GM18502 (cell line): Measurements from ENCODE around the gene EPHA4.
A peak's percentile ranks its signal among the peaks of the same experiment; 100 is the strongest.

Experiments
- ATAC-seq: cut with Tn5 transposase; IDR thresholded peaks from one replicate; pipeline ENCODE4 v1.9.1; 2021; ENCODE audit warnings: mild to moderate bottlenecking; ENCODE audit not compliant: unreplicated experiment, poor library complexity

The EPHA4 gene

DNA sequence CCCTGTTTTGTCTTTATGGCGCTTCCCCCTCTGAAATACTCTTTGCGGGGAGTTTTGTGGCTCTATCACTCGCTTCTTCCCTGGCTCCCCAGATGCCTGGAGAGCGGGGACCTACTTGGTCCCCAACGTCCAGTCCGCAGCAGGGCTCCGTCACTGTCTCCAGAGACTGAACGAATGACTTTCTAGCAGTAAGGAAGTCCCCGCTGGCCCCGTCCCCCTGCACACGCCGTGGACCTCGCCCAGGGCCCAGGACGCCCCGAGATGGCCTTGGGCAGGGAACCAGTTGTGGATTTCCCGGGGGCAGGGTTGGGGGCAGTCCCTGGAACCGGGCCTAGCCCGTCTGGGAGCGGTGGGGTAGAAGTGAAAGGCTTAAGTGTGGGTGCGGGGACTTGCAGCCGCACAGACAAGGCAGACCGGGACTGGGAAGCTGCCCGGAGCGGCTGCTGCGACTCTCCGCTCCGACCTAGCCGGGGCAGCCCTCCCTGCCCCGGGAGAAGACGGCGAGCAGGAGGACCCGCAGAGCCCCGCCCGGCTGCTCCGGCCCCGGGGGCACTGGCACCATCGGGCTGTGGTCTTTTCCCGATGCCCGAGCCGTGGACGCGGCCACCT, 821 bp upstream of the EPHA4 start:
- ATAC-seq, result peak; percentile 32

DNA sequence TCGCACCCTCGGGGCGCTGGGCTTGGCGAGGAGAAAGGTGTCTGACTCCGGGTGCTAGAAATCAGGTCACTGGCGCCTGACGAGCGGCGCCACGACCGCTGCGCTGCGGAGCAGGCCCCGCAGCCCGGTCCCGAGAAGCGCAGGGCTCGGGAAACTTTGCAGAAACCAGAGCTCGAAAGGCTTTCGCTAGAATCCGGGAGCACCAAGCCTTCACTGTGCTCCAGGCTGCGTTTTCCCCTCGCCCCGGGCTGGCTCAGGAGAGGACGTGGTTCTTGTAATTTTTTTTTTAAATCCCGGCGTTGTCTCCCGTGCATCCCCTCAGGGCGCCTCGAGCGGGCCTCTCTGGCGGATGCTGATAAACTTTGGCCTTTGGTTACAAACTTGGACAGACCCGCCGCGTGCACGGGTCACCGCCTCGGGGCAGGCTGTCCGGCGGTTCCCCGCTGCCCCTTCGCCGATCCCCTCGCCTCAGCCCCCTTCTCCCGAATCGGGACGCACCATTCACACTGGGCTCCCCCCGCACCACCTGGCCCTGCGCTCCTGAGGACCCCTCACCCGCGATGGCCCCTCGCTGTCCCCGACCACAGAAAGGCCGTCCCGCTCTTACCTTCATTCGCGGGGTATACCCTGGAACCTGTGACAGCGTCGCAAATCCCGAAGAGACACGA, 419 bp downstream of the EPHA4 start:
- peak; percentile 13 for ATAC-seq

DNA sequence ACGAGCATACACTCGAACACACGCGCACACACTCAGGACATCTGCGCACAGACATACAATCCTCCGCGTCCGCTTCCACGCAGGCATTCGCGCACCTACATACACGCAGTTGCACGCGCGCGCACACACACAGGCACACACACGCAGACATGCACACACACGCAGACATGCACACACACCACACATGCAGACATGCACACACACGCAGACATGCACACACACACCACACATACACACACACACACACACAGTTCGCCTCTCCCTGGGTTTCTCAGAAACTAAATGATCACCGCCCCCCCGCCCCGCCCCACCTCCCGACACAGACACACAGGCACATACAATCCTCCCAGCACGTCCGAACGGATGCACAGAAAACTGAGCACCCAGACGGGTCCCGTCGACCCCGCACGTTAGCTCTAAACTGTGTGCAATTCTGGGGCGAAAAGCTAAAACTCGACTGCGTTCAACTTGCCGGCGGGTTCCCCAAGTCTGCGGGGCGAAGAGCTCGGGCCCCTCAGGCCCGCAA, 1.0 kb downstream of the EPHA4 start:
- no peak for ATAC-seq

DNA sequence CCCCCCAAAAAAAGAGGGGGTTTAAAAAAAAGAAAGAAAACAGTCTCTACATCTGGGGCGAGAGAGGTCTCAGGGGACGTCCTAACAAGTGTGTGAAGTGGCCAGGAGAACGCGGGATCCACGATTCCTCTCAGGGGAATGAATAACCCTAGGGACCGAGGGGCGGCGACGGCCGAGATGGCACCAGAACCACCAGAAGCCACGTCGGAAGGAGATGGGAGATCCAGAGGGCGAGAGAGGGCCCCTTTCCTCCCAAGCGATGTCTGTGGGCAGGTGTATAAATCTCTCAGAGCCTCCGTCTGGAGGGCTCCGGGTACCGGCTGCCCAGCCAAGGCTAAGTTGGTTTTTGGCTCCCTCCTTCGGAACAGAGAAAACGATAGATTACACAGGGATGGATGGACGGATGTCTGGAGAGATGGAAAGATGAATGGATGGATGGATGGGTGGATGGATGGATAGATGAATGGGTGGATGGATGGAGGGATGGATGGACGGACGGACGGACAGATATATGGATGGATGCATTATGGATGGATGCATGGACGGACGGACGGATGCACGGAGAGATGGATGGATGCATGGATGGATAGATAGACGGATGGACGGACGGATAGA, 1.7 kb downstream of the EPHA4 start:
- no peak for ATAC-seq

DNA sequence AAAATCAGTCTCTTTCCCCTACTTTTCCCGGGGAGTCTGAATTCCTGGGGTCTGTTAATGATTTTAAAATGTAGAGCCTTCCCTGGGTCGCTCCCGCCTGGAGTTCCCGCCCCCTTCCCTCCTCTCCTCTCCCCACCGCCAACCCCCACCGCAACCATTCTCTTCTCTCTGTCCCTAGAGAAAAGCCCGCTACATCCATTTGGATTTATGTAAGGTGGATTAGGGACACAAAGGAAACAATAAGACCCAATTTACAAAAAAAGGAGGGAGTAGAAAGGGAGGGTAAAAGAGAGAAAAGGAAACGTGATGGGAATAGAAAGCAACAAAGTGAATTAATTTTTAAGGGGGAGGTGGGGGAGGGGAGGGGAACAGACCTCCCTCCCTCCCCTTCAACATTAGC, 2.2 kb downstream of the EPHA4 start:
- ATAC-seq, result no peak

DNA sequence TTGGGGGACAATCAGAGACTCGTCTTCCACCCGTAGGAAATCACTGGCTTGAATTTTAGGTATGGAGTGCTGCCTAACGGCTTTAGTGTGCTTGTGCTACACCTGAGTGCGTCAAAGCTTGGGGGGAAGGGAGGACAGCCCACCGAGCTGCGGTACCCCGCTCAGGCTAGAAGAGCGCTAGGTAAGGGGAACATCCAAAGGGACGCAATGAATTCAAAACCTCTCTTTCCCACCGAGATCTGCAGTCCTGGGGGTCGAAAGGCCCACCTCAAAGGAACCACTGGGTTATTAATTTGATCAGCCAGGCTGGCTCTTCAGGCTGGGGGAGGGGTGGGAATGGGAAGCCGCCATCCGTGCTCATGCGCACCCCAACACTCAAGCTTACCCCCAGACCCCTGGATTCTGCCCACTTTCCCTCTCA, 2.7 kb downstream of the EPHA4 start:
- no peak for ATAC-seq

DNA sequence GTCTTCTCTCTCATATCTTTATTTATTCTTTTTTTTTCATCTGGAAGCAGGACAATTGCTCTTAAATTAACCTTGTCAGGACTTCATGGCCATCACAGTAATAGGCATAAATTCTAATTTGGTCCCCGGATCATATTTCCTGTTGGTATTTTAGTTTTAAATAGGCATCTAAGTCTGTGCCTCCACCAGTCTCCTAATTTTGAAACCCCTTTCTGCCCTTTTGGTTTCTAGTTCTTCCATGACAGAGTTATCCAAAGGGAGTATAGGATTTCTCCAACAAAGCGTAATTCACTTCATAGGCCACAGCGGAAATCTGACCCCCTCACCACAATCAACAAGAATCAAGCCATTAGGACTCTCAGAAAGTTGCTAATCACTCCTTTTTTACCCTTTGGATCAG, 3.8 kb downstream of the EPHA4 start:
- ATAC-seq, result no peak

DNA sequence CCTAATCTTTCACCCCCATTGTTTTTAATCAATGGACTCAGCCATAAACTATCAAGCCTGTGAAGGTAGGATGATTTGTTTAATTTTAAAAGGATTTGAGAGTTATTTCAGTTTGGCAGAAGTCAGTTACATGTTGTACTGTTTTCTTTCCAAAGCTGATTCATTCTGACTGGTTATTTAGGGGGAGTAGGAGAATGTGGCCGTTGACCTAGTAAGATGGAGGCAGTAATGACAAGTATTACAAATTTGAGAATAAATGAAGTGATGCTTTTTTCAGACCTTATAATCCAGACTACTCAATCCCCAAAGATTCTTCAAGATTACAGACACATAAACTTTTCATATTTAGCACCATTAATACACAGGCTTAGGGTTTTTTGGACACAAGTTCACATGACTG, 4.3 kb downstream of the EPHA4 start:
- no peak for ATAC-seq

DNA sequence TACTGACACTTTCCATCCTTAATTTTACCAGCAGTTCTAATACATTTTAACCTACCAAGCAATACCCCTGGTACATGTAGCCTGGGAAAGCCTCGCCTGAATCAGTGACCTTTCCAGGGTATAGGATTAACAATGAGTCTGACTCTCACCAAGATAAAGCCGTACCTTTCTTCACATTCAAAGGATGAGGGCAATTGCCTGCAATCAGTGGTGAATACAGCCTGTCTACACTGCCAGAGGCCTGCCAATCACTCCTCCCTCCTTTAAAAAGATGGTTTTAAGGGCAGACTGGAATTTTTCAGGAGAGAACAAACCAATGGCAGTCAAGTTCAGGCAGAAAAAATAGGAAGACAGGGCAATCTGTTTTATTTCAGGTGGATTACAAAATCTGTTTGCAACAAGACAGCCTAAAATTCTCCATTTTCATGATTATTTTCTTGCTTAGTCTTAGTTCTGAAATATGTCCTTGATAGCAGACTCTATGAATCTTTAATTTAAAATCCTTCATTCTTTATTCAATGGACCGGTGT, 4.8 kb downstream of the EPHA4 start:
- no peak for ATAC-seq

DNA sequence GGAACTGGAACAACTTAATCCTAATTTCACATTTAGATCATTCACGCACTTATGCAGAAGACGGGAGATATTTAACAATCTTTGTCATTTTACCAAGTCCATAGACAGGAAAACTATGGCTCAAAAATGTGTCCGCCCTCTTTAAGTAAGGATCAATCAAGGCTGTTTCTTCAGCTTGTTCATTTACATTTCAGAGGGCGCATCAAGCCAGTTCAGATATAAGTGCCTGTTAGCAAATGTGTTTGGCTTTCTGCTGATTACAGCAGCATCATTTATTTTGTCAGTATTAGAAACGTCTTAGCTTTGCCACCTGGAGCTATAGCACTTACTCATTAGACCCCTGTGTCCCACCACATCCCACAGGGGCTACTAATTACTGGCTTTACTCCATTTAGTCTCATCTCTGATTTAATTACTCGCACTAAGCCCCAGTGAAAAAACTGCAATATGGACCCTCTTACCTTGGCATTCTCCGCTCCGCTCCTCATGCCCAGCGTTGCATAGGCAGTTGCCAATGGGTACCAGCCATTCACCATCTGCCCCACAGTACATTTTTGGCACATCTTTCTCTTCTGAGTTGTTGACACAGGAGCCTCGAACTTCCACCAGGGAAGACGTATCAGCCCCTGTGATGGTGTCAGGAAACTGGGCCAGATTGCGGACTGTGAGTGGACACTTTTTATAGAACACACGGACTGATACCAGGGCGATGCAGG, 8.7 kb downstream of the EPHA4 start:
- no peak for ATAC-seq

DNA sequence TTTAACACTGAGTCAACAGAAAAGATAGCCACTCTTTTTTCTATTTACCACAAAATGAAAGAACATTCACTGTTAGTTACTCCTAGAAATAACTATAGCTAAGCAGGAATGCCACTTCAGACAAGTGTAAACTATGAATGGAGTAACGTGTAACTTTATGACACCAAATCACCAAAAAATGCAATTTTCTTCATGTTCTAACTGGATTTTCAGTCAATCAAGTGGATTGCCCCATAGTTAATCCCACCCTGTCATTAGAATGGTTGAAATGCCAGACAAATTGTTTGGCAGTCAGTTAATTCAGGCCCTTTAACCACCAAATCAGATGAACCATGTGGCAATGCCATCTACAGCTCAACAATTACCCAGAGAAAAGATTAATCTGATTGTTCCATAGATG, 9.9 kb downstream of the EPHA4 start:
- ATAC-seq, result no peak

DNA sequence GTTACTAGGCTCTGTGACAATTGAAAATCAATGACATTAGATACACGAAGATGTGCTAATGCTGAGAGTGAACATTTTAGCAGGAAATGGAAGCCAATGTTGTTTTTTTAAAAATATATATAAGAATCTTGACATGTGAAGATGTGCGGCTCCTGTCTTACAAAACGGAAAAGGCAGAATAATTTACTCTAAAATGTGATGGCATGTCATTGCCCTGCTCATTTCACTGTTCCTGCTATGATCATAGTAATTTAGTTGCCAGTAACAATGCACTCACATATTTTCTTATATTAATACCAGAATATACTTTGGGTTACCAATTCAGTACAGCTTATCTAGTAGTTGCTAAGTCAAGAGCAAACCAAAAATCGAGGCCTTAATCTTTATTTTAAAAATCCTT, 10.3 kb downstream of the EPHA4 start:
- ATAC-seq, result no peak

DNA sequence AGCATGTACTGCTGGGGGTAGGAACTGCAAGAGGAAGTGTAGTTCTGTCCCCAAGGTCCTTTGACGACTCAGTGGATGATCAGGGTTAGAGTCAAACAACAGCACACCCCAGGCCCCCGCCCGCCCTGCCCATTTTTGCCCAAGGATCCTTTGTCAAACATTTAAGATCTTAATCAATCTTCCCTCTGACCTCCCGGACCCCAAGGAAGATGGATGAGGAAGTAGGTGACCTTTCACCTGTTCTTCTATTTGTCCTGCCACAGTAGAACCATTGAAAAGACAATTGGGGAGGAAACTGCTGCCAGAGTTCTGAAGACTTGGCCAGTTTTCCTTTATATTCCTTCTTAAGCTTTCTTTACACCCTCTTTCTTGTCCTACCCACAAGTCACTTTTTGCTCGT, 12.1 kb downstream of the EPHA4 start:
- ATAC-seq, result no peak

DNA sequence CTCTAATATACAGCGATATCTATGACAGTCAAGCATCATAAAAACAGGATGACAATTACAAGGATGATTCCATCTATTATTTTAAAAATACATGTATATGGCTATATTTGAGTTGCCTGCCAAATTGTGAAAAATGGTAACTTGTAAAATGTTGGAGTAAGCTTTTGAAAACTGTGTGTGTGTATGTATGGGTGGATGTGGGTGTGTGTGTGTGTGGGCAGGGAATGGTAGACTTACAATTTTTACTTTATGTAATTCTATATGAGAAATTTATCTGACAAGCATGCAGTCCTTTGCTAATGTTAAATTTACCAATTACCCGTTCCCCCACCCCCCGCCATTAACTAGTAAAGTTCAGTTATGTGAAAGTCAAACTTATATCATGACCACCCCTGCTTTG, 14.0 kb downstream of the EPHA4 start:
- ATAC-seq, result no peak

DNA sequence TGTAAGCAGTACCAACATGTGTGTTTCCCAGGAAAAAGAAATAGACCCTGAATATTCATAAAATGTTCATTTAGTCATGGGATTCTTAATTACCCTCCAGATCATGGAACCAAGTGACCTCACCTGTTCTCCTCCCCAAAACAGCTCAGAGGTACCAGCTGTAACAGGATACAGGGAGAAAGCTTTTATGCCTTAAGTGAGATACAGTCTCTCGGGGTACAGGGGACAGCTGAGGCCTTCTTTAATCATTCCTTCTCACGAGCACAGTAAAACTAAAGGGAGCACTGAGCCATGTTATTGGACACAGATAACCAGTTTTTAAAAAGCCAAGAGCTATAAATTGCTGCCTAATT, 16.6 kb downstream of the EPHA4 start:
- ATAC-seq, result peak; percentile 46

DNA sequence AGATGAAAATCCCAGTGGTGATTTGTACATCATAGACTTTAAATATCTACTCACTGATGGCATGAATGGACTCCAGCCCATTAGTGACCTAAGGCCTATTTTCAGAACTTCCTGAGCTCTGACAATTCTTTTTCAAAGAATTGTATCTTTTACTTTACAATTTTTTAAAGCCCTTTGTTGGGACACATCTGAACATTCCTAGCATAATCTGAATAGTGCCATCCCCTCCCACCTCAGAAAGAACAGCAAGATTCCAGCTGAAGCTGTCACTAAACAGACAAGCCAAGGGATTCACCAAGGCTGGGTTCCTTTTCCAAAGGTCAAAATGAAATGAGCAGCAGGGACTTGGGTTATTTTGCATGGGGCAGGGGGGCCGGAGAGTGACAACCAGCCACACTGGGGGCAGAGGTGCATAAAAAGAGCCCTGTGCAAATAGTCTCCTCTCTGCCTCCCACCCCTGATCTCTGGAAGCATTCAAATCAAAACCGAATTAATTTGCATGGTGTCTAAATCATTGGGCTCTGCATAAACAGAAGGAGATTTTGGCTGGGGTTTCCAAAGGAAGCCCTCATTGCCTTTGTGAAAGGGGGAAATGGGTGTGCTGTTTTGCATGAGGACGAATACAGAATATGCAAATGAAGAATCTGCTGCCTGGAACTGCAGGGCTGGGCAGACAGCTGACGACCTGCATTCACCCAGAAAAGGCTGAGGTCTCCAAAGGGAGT, 17.2 kb downstream of the EPHA4 start:
- peak; percentile 99 for ATAC-seq

DNA sequence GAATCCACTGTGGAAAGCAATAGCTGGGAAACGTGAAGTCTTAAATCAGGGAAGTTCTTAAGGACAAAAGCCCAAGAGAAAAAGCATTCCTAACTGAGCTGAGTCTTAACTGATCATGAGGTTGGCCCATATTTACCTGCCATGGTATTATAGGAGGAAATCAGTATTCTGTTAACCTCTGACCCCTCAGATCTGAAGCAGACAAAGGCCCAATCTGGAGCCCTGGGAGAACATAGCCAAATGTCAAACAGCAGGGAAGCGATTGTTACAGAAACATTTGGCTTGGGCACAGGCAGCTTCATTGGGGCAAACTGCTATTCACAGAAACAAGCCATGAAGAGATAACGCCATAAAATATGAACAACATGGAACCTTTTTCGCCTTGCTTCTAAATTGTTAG, 18.8 kb downstream of the EPHA4 start:
- no peak for ATAC-seq

DNA sequence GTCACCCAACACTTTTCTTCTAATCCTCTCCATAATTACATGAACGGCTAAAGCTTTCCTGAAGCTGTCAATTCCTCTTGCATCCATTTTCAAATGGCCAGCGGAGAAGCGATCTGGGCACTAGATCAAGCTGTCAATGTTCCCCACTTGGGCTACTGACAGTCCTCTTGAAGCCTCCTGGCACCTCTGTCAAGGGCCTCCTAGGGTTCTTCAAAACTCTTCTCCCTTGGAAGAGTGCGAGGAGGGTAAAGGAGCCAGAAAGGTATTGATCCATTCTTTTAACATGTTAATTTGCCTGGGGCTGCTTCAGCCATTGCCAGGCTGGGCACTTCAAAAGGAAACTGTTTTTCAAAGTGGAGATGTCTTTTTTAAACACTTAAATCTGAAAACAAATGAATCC, 19.8 kb downstream of the EPHA4 start:
- no peak for ATAC-seq

DNA sequence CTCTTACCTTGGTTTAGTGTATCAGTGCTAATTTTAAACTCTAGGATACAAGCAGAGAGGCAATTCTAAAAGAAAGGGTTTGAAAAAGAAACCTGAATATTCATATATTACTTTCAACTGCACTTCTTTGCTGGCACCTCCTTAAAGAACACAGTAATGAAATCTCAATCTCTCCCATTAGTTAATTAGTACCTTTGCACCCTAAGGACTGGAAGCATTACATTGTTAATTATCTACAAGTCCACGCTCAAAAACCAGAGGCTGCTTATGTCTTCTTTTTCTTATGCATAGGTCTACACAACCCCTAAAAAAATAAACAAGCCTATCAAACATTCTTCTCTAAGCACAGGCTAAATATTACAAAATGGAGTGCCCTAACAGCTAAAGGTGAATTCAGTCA, 20.2 kb downstream of the EPHA4 start:
- ATAC-seq, result no peak

DNA sequence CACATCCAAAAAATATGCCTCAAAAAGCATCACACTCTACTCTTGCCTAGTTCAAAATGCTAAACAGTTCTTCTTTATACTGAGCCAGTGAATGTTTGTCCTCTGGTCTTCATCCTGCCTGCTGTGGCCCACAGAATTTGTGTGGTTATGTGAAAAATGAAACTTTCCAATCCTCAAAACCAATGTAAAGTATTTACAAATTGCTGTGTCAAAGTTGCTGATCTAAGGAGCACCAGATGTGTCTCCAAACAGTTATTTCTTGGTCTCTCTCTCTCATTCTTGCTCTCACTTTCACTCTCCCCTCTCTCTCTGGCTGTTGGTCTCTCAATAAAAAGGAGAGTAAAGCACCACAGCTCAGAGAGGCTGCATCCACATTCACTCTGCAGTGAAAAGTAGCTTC, 23.0 kb downstream of the EPHA4 start:
- ATAC-seq, result peak; percentile 84
